ENCODE results near the gene LPAR6.
"Not testable (repeated sequence)": the region's sequence is repeated elsewhere in the genome, so short reads cannot be mapped to it uniquely, and the experiment has no call there.

LPAR6 gene

GRCh38 chr13:48412881-48413351 is at the start of gene LPAR6:
Gene LPAR6, minus strand, starts transcription at chr13:48413113. Its CDS starts 690 bp downstream, at chr13:48412423.
- no peak for DNase-seq

GRCh38 chr13:48457578-48458242 is 44.8 kb upstream of the LPAR6 start:
- DNase-seq, result no peak

- DNase-seq, result no peak
Observed at GRCh38 chr13:48456546-48456945, 43.6 kb upstream of the LPAR6 start.

- not testable (repeated sequence) for DNase-seq
Observed at GRCh38 chr13:48451196-48451595, 38.3 kb upstream of the LPAR6 start.

GRCh38 chr13:48449656-48450055 is 36.7 kb upstream of the LPAR6 start:
- no peak for DNase-seq

- no peak for DNase-seq
Observed at GRCh38 chr13:48448959-48449614, 36.2 kb upstream of the LPAR6 start.

GRCh38 chr13:48448285-48448958 is 35.5 kb upstream of the LPAR6 start:
- DNase-seq, result no peak

GRCh38 chr13:48446464-48446863 is 33.6 kb upstream of the LPAR6 start:
- DNase-seq, result no peak

- no peak for DNase-seq
Observed at GRCh38 chr13:48443442-48444208, 30.7 kb upstream of the LPAR6 start.

GRCh38 chr13:48437371-48437770 is 24.5 kb upstream of the LPAR6 start:
- no peak for DNase-seq

- DNase-seq, result no peak
Observed at GRCh38 chr13:48436661-48437288, 23.9 kb upstream of the LPAR6 start.

- DNase-seq, result no peak
Observed at GRCh38 chr13:48434200-48434599, 21.3 kb upstream of the LPAR6 start.

GRCh38 chr13:48431987-48432615 is 19.2 kb upstream of the LPAR6 start:
- DNase-seq, result no peak

GRCh38 chr13:48431431-48431830 is 18.5 kb upstream of the LPAR6 start:
- no peak for DNase-seq

- DNase-seq, result no peak
Observed at GRCh38 chr13:48429886-48430285, 17.0 kb upstream of the LPAR6 start.

- DNase-seq, result no peak
Observed at GRCh38 chr13:48429036-48429435, 16.1 kb upstream of the LPAR6 start.

- DNase-seq, result not testable (repeated sequence)
Observed at GRCh38 chr13:48426755-48427298, 13.9 kb upstream of the LPAR6 start.

GRCh38 chr13:48426052-48426451 is 13.1 kb upstream of the LPAR6 start:
- DNase-seq, result no peak

- no peak for DNase-seq
Observed at GRCh38 chr13:48424212-48424611, 11.3 kb upstream of the LPAR6 start.

- not testable (repeated sequence) for DNase-seq
Observed at GRCh38 chr13:48422003-48422402, 9.1 kb upstream of the LPAR6 start.

- DNase-seq, result no peak
Observed at GRCh38 chr13:48415516-48415915, 2.6 kb upstream of the LPAR6 start.

- DNase-seq, result no peak
Observed at GRCh38 chr13:48414501-48414900, 1.6 kb upstream of the LPAR6 start.
